GM21423 (cell line): ENCODE results near the gene NAP1L1.
"Not testable (repeated sequence)": the region's sequence is repeated elsewhere in the genome, so short reads cannot be mapped to it uniquely, and the experiment has no call there.

Experiments used
- ATAC-seq: cut with Tn5 transposase; IDR thresholded peaks from one replicate; pipeline ENCODE4 v1.9.1; 2021; ENCODE audit warnings: mild to moderate bottlenecking, moderate library complexity; ENCODE audit not compliant: unreplicated experiment

The NAP1L1 gene

DNA sequence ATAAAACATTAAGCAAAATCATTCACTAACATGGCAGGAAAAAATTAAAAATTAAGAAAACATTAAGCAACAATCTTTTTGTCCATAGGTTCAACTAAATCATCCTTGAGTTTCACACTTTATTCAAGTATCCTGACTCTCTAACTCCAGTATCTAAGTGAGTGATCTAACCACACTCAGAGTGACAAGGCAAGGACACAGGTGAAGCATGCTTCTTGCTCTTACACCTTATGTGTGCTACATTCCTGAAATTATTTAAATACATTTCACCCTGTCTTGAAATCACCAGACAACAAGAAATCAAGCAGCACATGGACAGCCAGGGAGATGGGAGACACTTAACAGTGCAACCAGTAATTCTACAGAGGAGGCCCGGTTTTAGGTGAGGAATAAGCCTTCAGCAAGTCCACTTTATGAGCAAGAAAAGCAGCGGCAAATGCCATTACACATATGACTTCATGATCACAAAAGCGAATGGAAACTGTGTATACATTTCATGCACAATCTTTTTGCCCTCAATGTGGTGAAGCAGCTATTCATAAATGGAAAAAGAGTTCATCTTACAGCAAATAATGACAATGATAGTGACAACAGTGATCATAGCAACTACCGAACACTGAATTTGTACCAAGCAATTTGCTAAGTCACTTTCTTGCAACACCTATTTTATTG is 90.3 kb downstream of the NAP1L1 start:
- ATAC-seq = no peak

DNA sequence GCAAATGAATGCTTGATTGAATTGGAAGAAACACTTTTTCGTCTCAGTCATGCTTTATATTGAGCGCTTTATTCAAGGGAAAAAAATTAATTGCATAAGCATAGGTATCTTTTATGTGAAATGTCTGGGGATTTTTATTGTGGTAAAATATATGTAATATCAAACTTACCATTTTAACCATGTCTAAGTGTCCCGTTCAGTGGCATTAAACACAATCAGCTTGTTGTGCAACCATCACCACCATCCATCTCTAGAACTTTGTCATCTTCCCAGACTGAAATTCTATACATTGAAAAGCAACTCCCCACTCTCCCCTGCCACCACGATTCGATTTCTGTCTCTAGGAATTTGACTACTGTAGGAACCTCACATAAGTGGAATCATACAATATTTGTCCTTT is 92.7 kb downstream of the NAP1L1 start:
- no peak for ATAC-seq

DNA sequence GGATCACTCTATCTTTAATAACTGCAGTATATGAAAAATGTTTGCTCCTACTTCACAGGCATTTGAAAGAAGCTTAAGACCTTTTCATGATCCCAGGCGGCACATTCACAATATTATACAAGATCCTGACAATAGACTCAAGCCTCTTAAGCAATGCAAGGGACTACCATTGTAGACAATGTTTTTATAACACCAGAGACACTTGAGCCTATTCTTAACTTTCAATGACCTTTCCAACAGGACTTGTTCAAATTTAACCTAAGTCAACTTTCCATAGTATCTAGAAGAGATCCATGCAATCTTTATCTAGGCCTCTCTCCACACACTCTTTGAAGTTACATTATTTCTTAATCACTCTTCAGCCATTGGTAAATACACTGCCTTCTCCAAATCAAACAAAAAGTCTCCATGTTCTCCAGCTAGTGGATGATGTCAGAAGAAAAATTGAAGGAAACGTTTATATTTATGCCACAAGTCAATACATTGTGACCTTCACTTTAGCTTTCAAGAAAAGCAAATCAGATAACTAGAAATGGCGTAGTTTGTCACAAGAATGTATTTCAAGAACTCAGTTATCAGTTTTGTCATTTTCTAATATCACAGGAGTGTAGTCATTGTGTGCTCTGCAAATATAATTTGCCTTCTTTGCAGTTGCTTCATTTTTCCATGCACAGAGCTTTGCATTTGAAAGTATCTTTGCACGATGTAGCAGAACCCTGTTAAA is 94.1 kb downstream of the NAP1L1 start:
- no peak for ATAC-seq

GRCh38 chr12:75987709-75988108 is 96.8 kb downstream of the NAP1L1 start:
- not testable (repeated sequence) for ATAC-seq
